Neural progenitor cell (in vitro differentiated cells): ENCODE results near the gene AURKB. TPM values are rescaled to one million over a fixed set of nuclear protein-coding genes. Genes with fewer than 3 reads are reported as not detected.
A peak's percentile ranks its signal among the peaks of the same experiment; 100 is the strongest.
"Not testable (repeated sequence)": the region's sequence is repeated elsewhere in the genome, so short reads cannot be mapped to it uniquely, and the experiment has no call there.

Experiments used
- DNase-seq: peaks from one replicate; pipeline ENCODE4 v3.0.0-alpha.2; 2016; ENCODE audit warnings: low spot score
- H2AFZ ChIP-seq: fragments of 200-600 bp; sonication (generic); replicated peaks from 2 replicates; pipeline ENCODE4 v1.6.1; 2016; ENCODE audit warnings: antibody characterized with exemption
- H3F3A ChIP-seq: fragments of 200-600 bp; sonication (generic); 2 replicates; pipeline ENCODE4 v1.6.1; 2016; ENCODE audit warnings: antibody characterized with exemption, low read depth
- H3K27ac ChIP-seq: fragments of 200-600 bp; sonication (generic); 2 replicates; pipeline ENCODE4 v1.5.1; 2016; ENCODE audit warnings: mild to moderate bottlenecking
- H3K27me3 ChIP-seq: fragments of 200-600 bp; sonication (generic); 2 replicates; pipeline ENCODE4 v1.6.1; 2016; ENCODE audit warnings: mild to moderate bottlenecking, moderate library complexity
- H3K36me3 ChIP-seq: fragments of 200-600 bp; sonication (generic); 2 replicates; pipeline ENCODE4 v1.5.1; 2016
- H3K4me1 ChIP-seq: fragments of 200-600 bp; sonication (generic); 2 replicates; pipeline ENCODE4 v1.6.1; 2016; ENCODE audit warnings: mixed run types
- H3K4me2 ChIP-seq: fragments of 200-600 bp; sonication (generic); 2 replicates; pipeline ENCODE4 v1.6.1; 2016
- H3K4me3 ChIP-seq: fragments of 200-600 bp; sonication (generic); 2 replicates; pipeline ENCODE4 v1.5.1; 2016
- H3K79me2 ChIP-seq: fragments of 200-600 bp; sonication (generic); 2 replicates; pipeline ENCODE4 v1.6.1; 2016; ENCODE audit warnings: low read depth
- H3K9ac ChIP-seq: fragments of 200-600 bp; sonication (generic); 2 replicates; pipeline ENCODE4 v1.6.1; 2016
- H3K9me3 ChIP-seq: fragments of 200-600 bp; sonication (generic); 2 replicates; pipeline ENCODE4 v1.5.1; 2016; ENCODE audit warnings: low read depth
- H4K20me1 ChIP-seq: fragments of 200-600 bp; sonication (generic); 2 replicates; pipeline ENCODE4 v1.6.1; 2016; ENCODE audit warnings: low read depth
- H3K27ac Mint-ChIP-seq: 3 replicates; pipeline ENCODE4 v1.8.0; 2021; ENCODE audit warnings: mixed read lengths
- H3K27me3 Mint-ChIP-seq: 2 replicates; pipeline ENCODE4 v1.8.0; 2022; ENCODE audit warnings: low read depth, mild to moderate bottlenecking, inconsistent platforms, moderate library complexity, mixed read lengths; ENCODE audit not compliant: insufficient read depth
- H3K36me3 Mint-ChIP-seq: 3 replicates; pipeline ENCODE4 v1.8.0; 2021; ENCODE audit warnings: mixed read lengths
- H3K4me1 Mint-ChIP-seq: 3 replicates; pipeline ENCODE4 v1.8.0; 2021; ENCODE audit warnings: mixed read lengths
- H3K4me3 Mint-ChIP-seq: 3 replicates; pipeline ENCODE4 v1.8.0; 2021; ENCODE audit warnings: mild to moderate bottlenecking, moderate library complexity, mixed read lengths
- H3K9me3 Mint-ChIP-seq: 3 replicates; pipeline ENCODE4 v1.8.0; 2020; ENCODE audit warnings: mixed read lengths
- CTCF ChIP-seq: fragments of 200-600 bp; sonication (generic); IDR thresholded peaks from 2 replicates; pipeline ENCODE4 v1.5.1; 2017; ENCODE audit warnings: antibody characterized with exemption, mild to moderate bottlenecking
- EZH2 ChIP-seq: fragments of 200-600 bp; sonication (generic); IDR thresholded peaks from 2 replicates; pipeline ENCODE4 v1.6.1; 2017; ENCODE audit warnings: antibody characterized with exemption, mild to moderate bottlenecking, moderate library complexity
- EZH2phosphoT487 ChIP-seq: fragments of 200-600 bp; sonication (generic); IDR thresholded peaks from 2 replicates; pipeline ENCODE4 v1.6.1; 2017; ENCODE audit warnings: antibody characterized with exemption
- total RNA-seq: library from RNA; depleted of rRNA; stranded (reverse); fragments of >200 nt; gene quantifications from 2 replicates; pipeline ENCODE4 v1.2.3, GENCODE V29; 2015; ENCODE audit warnings: low replicate concordance

The AURKB gene
- total RNA-seq, 1 donor from 2014 or later, result 149 TPM

GRCh38 chr17:8221663-8222379, 11.4 kb upstream of the AURKB start:
- DNase-seq, result peak; percentile 89
- H3K4me1 ChIP-seq, result no peaks in the 10 kb centered on the region
- Mint-ChIP-seq H3K4me1 (peaks cover 49% of the 10 kb centered on the region), H3K27ac (peak overlapping the region; percentile 100), H3K9me3 (peaks cover 29% of the 10 kb centered on the region), H3K36me3 (peaks cover 16% of the 10 kb centered on the region), H3K27me3 (peaks cover 42% of the 10 kb centered on the region), H3K4me3 (peak overlapping the region; percentile 98)
- H3K9me3 ChIP-seq, result no peaks in the 10 kb centered on the region
- no peaks in the 10 kb centered on the region for H3K27me3 ChIP-seq
- H3K27ac ChIP-seq, result no peak overlapping the region
- TF ChIP-seq EZH2, result no peak
- no peak for TF ChIP-seq EZH2phosphoT487
- TF ChIP-seq CTCF, result no peak
- no peak overlapping the region for H3K9ac ChIP-seq
- no peaks in the 10 kb centered on the region for H3K36me3 ChIP-seq
- peak overlapping the region; percentile 87 for H3K4me2 ChIP-seq
- H4K20me1 ChIP-seq, result peaks cover 5% of the 10 kb centered on the region
- H2AFZ ChIP-seq, result peak overlapping the region; percentile 85
- H3K4me3 ChIP-seq, result peak overlapping the region; percentile 91
- no peaks in the 10 kb centered on the region for H3K79me2 ChIP-seq
- peaks cover 63% of the 10 kb centered on the region for H3F3A ChIP-seq

- peaks cover 55% of the 10 kb centered on the region for H3F3A ChIP-seq
- Mint-ChIP-seq H3K27ac (peak overlapping the region; percentile 100), H3K4me1 (peaks cover 42% of the 10 kb centered on the region), H3K9me3 (peaks cover 21% of the 10 kb centered on the region), H3K36me3 (peaks cover 10% of the 10 kb centered on the region), H3K4me3 (peak overlapping the region; percentile 98), H3K27me3 (peaks cover 34% of the 10 kb centered on the region)
- H3K4me2 ChIP-seq, result peak overlapping the region; percentile 87
- H3K79me2 ChIP-seq, result no peaks in the 10 kb centered on the region
- TF ChIP-seq EZH2phosphoT487, result no peak
- peak; percentile 4 for TF ChIP-seq CTCF
- no peak for TF ChIP-seq EZH2
- no peak overlapping the region for H3K9ac ChIP-seq
- H3K36me3 ChIP-seq, result no peaks in the 10 kb centered on the region
- peak overlapping the region; percentile 91 for H3K4me3 ChIP-seq
- H3K4me1 ChIP-seq, result no peaks in the 10 kb centered on the region
- peaks cover 5% of the 10 kb centered on the region for H4K20me1 ChIP-seq
- H2AFZ ChIP-seq, result peak overlapping the region; percentile 85
- peak; percentile 94 for DNase-seq
- H3K9me3 ChIP-seq, result no peaks in the 10 kb centered on the region
- no peak overlapping the region for H3K27ac ChIP-seq
- H3K27me3 ChIP-seq, result no peaks in the 10 kb centered on the region
Measured at GRCh38 chr17:8220783-8221662, 10.6 kb upstream of the AURKB start.

GRCh38 chr17:8214000-8214399, 3.6 kb upstream of the AURKB start:
- H3K9ac ChIP-seq, H2AFZ ChIP-seq, H3K27ac Mint-ChIP-seq, H4K20me1 ChIP-seq, H3K27me3 Mint-ChIP-seq, H3K36me3 Mint-ChIP-seq, DNase-seq, H3K9me3 Mint-ChIP-seq, H3K36me3 ChIP-seq, H3K9me3 ChIP-seq, H3K4me1 ChIP-seq, H3K27me3 ChIP-seq, H3K27ac ChIP-seq, H3K4me3 ChIP-seq, H3K4me2 ChIP-seq: not testable (repeated sequence)
- Mint-ChIP-seq H3K4me3 (peak overlapping the region; percentile 47), H3K4me1 (peaks cover 22% of the 10 kb centered on the region)
- Histone ChIP-seq H3K79me2 (peaks cover 13% of the 10 kb centered on the region), H3F3A (peaks cover 29% of the 10 kb centered on the region)
